DMS 273 (cell line): ENCODE measurements around the gene COMT.

ENCODE experiments used
- DNase-seq: peaks from one replicate; lab custom pipeline; 2025; ENCODE audit not compliant: unreplicated experiment; lab: John Stamatoyannopoulos, UW

COMT gene

DNA sequence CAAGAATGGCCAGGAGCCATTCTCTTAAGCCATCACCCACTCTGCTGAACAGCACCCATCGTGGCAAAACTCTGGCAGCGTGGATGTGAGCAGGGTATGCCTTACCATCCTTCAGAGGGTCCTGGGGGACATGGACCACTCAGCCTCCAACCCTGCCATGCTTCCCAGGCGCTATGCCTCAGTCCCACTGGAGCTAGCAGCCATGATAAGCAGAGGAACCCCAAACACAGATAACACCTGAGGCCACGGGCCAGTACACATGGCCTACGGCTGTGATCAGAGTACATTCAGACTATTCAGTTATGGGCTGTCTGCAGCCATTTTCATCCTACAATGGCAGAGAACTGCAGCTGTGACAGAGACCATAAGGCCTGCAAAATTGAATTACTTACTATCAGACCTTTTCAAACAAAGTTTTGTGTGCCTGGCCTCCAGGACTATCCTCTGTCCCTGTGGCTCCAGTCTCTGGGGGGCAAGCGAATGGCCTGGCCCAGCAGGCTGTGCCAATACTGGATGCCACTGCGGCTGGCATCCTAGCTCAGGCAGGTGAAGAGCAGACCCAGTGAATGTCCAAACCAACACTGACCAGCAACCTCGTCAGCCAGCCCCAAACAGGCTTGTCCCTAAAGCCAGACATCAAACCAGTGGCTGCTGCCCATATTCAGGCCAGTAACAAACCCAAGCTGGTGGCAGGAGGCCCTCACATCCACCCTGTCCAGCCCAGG, 68.2 kb downstream of the COMT start:
- DNase-seq = no peak

DNA sequence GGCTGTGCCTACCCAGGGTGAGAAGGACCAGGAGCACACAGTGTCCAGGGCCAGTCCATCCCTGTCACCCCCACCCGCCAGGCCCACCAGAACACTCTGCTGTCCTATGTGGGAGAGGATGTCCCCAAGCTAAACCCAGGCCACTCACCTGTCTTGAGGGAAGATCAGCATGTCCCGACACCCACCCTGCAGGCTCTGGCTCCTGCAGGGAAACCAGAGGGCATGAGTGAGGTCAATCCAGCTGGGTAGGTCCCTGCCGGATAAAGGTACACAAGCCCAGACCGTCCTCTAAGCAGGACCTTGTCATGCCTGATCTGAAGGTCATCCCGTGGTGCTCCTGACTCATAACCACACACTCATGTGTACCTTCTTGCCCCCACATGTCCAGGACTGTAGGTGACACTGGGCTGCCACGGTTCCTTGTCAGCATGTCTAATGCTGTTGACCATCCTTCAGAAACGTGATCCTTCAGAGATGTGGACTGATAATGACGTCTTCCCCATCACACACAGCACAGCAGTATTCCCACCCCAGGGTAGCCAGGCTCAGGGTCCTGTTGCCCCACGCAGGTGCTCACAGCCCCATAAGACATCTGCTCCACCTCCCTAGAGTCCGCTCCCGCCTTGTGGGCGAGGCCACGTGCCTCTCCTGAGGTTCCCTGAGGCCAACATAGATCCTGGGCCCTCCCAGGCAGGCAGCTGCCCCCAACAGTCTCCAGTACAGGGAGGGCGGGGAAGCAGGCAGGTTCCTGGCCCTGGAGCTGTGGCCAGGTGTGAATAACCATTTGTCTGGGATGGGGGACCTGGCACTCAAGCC, 68.9 kb downstream of the COMT start:
- DNase-seq = no peak

DNA sequence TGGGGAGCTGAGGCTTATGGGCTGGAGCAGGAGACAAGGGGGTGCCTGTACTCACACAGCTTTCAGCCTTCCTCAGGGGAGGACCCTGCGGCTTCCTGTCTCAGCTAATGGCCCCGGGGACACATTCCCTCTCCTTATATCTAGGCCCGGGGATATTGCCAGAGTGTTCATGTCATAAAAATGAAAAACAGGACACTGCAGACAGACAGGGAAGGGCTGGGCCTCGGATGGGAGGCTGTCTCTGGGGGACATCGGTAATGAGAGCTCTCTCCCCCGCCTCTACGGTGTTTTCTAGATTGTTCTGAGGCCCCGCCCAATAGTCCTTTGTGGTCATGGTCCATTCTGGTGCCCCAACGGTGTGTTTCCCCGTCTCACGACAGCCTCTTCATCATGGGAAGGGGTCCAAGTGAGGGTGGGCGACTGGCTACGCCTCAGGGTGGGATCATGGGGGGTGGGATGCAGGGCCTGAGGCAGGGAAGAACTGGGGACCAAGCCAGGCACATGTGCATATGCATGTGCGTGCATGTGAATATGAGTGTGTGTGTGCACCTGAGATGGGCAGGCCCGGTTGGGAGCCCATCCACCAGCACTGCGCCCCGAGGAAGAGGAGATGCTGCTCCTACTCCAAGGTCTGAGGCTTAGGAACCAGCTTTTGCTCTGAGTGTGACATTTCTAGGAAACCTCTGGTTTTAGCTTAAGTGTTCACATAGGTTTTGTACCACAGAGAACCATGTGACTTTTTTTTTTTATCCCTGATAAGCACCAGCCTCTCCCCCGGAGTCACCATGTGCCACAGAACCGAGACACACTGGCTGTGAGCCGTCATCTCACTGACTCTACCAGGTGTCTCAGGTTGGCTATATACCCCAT, 69.8 kb downstream of the COMT start:
- DNase-seq = no peak

GRCh38 chr22:20011993-20012740, 70.6 kb downstream of the COMT start:
- no peak for DNase-seq

GRCh38 chr22:20012741-20013331, 71.3 kb downstream of the COMT start:
- no peak for DNase-seq

DNA sequence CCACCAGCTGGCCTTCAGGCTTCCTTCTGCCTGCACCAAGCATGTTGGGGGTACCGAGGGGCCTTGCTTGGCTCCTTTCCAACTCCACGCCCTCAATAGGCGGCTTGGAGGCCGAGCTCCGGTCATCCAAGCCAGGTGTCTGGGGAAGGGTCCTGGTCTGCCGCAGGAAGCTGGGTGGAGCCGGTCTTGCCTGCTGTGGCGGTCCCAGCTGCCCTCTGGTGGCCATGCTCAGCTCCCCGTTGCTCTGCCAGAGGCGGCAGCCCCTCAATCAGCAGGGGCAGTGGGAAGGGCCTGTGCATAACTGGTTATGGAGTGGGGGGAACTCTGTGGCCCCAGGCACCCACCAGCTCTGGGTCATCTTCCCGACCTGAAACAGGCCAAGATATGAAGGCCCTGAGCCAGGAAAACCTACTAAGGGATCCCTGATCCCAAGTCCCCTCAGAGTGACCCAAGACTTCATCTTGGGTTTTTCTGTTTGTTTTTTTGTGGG, 71.9 kb downstream of the COMT start:
- peak; percentile 54 for DNase-seq

DNA sequence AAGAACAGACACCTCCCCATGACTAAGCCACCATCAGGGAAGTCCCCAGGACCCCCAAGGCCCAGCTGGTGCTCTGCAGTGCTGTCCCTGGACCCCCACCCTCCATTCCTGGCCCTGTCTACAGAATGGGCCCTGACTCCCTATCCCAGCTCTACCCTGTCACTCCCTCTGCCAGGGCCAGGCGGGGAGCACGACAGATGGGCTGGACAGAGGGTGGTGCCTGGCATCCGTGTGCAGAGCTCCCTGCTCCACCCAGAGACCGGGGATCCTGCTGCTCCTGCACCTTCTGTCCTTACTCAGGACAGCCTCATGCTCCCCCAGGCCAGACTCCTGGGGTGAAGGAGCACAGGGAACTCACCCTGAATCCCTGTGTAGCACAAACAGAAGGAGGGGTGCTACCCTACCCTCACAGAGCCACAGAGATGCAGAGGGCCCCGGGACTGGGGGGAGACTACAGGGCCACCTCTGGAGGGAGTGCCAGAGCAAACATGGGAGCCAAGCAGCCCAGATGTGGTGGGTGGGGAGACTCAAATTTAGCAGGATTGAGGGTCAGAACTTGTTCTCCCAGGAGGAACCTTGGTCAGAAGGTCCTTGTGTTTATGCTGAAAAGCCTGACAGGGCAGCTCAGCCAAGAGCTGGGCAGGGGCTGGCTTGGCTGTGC, 73.1 kb downstream of the COMT start:
- DNase-seq = peak; percentile 84

GRCh38 chr22:20015187-20015625, 73.6 kb downstream of the COMT start:
- no peak for DNase-seq

- peak; percentile 51 for DNase-seq
Observed at GRCh38 chr22:20015971-20016733, 74.6 kb downstream of the COMT start.

GRCh38 chr22:20016734-20017621, 75.4 kb downstream of the COMT start, which contains the start of gene ARVCF:
ARVCF (minus strand) TSS chr22:20016823; CDS start chr22:19990794, 26,029 bp downstream.
- peak; percentile 94 for DNase-seq

- DNase-seq = no peak
Observed at GRCh38 chr22:20017622-20017958, 76.0 kb downstream of the COMT start.

- no peak for DNase-seq
Observed at GRCh38 chr22:20018001-20018400, 76.4 kb downstream of the COMT start.
